ENCODE data around the gene ZNF205. TPM values are rescaled to one million over a fixed set of nuclear protein-coding genes. Genes with fewer than 3 reads are reported as not detected.
"Not testable (repeated sequence)": the region's sequence is repeated elsewhere in the genome, so short reads cannot be mapped to it uniquely, and the experiment has no call there.

ZNF205 gene
- total and polyA plus RNA-seq, 2 of the 8 experiments (the other 6 are each of a cell fraction or from before 2014, with no cell fraction given), result 19.1 to 19.9 TPM

DNA sequence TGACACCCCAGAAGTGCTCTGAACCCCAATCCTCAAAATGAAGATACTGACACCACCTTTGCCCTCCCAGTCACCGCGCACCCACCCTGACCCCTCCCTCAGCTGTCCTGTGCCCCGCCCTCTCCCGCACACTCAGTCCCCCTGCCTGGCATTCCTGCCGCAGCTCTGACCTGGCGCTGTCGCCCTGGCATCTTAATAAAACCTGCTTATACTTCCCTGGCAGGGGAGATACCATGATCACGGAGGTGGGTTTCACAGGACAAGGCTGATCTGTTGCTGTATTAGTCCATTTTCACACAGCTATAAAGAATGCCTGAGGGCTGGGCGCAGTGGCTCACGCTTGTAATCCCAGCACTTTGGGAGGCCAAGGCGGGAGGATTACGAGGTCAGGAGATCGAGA is 30.4 kb upstream of the ZNF205 start:
- H4K91ac ChIP-seq (replicated peaks; ENCODE audit: insufficient read length, low read length); H3K9ac ChIP-seq (replicated peaks in 1 of 4; ENCODE audit: extremely low read depth in 1 of 4, low read depth in 3 of 4, low read length in 3 of 4); H4K8ac ChIP-seq (ENCODE audit: extremely low read depth, insufficient read depth, low read length); H3K18ac ChIP-seq (ENCODE audit: extremely low read depth, low read length); H3K56ac ChIP-seq (replicated peaks; ENCODE audit: insufficient read length, low read depth, low read length); FAIRE-seq; H3K23ac ChIP-seq (ENCODE audit: insufficient read length); H3K14ac ChIP-seq (ENCODE audit: insufficient read length); H2AK5ac ChIP-seq (ENCODE audit: low read depth, low read length); H2AFZ ChIP-seq (ENCODE audit: low read length); H2BK15ac ChIP-seq (ENCODE audit: low read length); H3K4me3 ChIP-seq (ENCODE audit: extremely low read depth in 1 of 4, insufficient read depth in 2 of 4, low read depth in 3 of 4, low read length in 4 of 4); H3K79me1 ChIP-seq (ENCODE audit: low read depth, low read length); H4K20me1 ChIP-seq (replicated peaks in 1 of 2; ENCODE audit: control insufficient read depth in 1 of 2, insufficient read depth in 2 of 2, low read length in 2 of 2); H3K27ac ChIP-seq (ENCODE audit: low read depth, low read length); H2BK120ac ChIP-seq (replicated peaks; ENCODE audit: low read depth, low read length); H3K4me2 ChIP-seq (ENCODE audit: insufficient read depth in 1 of 2, low read depth in 2 of 2, low read length in 2 of 2); H3K27me3 ChIP-seq (replicated peaks in 1 of 4; ENCODE audit: control insufficient read depth in 3 of 4, extremely low read depth in 1 of 4, insufficient read depth in 3 of 4, low read length in 3 of 4); H3K79me2 ChIP-seq (ENCODE audit: control insufficient read depth in 1 of 2, insufficient read depth in 2 of 2, low read length in 2 of 2); H3K4me1 ChIP-seq (replicated peaks in 1 of 4; ENCODE audit: control insufficient read depth in 3 of 4, insufficient read depth in 4 of 4, low read length in 3 of 4); H2BK5ac ChIP-seq (ENCODE audit: low read depth, low read length); H3K9me3 ChIP-seq (ENCODE audit: insufficient read depth in 2 of 2, low read depth in 1 of 2, low read length in 1 of 2); H2BK20ac ChIP-seq (ENCODE audit: low read length); H4K5ac ChIP-seq (ENCODE audit: insufficient read length, low read depth, low read length); H3K36me3 ChIP-seq (ENCODE audit: control insufficient read depth in 2 of 4, insufficient read depth in 4 of 4, low read length in 3 of 4); H2BK12ac ChIP-seq (ENCODE audit: low read depth, low read length); H3K4ac ChIP-seq (replicated peaks; ENCODE audit: insufficient read length, low read depth, low read length); DNase-seq (ENCODE audit: low read depth in 1 of 2, low spot score in 2 of 2); H3K23me2 ChIP-seq (ENCODE audit: low read depth, low read length): not testable (repeated sequence)
- 92% methylated on average over 10 of the region's 13 CpGs; no CpG with 5 or more reads in 1 of the 2 experiments for WGBS, 2 experiments (ENCODE audit: extremely low coverage in 1 of 2, insufficient coverage in 1 of 2, insufficient read length in 1 of 2, insufficient replicate concordance in 2 of 2, low coverage in 1 of 2, low lambda C conversion rate in 2 of 2, missing lambda C conversion rate in 1 of 2)
- CTCF ChIA-PET (ENCODE audit: partially characterized antibody), result interaction anchor here (1.0 to 2.8 kb wide), 3 partner anchors 11 to 23 kb away, joined by 3 to 16 read pairs (median 3); no protein-coding TSS in a partner anchor
- POLR2A ChIA-PET (ENCODE audit: partially characterized antibody), result interaction anchor here (0.6 to 1.5 kb wide), 8 partner anchors 9 to 58 kb away, joined by 3 to 5 read pairs (median 4); partner anchors contain the start of genes IL32 and ZSCAN10

DNA sequence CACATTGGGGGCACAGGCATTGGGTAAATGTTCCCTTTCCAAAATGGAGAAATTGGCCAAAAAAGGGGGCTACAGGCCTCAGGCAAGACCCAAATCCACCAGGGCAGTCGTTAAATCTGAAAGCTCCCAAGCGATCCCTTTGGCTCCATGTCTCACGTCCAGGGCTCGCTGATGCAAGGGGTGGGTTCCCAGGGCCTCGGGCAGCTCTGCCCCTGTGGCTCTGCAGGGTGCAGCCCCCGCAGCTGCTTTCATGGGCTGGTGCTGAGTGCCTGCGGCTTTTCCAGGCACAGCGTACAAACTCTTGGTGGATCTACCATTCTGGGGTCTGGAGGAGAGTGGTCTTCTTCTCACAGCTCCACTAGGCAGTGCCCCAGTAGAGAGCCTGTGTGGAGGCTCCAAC is 29.0 kb upstream of the ZNF205 start:
- CTCF ChIA-PET (ENCODE audit: partially characterized antibody), result interaction anchor here (0.8 to 2.8 kb wide), 6 partner anchors 12 to 53 kb away, joined by 3 to 16 read pairs (median 3); no protein-coding TSS in a partner anchor
- FAIRE-seq, result not testable (repeated sequence)
- 92% methylated on average over 8 of the region's 8 CpGs; no CpG with 5 or more reads in 1 of the 2 experiments for WGBS, 2 experiments (ENCODE audit: extremely low coverage in 1 of 2, insufficient coverage in 1 of 2, insufficient read length in 1 of 2, insufficient replicate concordance in 2 of 2, low coverage in 1 of 2, low lambda C conversion rate in 2 of 2, missing lambda C conversion rate in 1 of 2)

More for the DNA sequence above, 29.0 kb upstream of the ZNF205 start:
- H4K5ac ChIP-seq (ENCODE audit: insufficient read length, low read depth, low read length); H3K79me1 ChIP-seq (ENCODE audit: low read depth, low read length); H3K4me3 ChIP-seq (ENCODE audit: extremely low read depth in 1 of 4, insufficient read depth in 2 of 4, low read depth in 3 of 4, low read length in 4 of 4); H3K9ac ChIP-seq (replicated peaks in 1 of 4; ENCODE audit: extremely low read depth in 1 of 4, low read depth in 3 of 4, low read length in 3 of 4); H2BK120ac ChIP-seq (replicated peaks; ENCODE audit: low read depth, low read length); H4K91ac ChIP-seq (replicated peaks; ENCODE audit: insufficient read length, low read length); H3K27me3 ChIP-seq (replicated peaks in 1 of 4; ENCODE audit: control insufficient read depth in 3 of 4, extremely low read depth in 1 of 4, insufficient read depth in 3 of 4, low read length in 3 of 4); H2BK15ac ChIP-seq (ENCODE audit: low read length); DNase-seq (ENCODE audit: low read depth in 1 of 2, low spot score in 2 of 2); H3K4me1 ChIP-seq (replicated peaks in 1 of 4; ENCODE audit: control insufficient read depth in 3 of 4, insufficient read depth in 4 of 4, low read length in 3 of 4); H3K9me3 ChIP-seq (ENCODE audit: insufficient read depth in 2 of 2, low read depth in 1 of 2, low read length in 1 of 2); H3K4me2 ChIP-seq (ENCODE audit: insufficient read depth in 1 of 2, low read depth in 2 of 2, low read length in 2 of 2); H2BK20ac ChIP-seq (ENCODE audit: low read length); H3K14ac ChIP-seq (ENCODE audit: insufficient read length); H4K8ac ChIP-seq (ENCODE audit: extremely low read depth, insufficient read depth, low read length); H3K23ac ChIP-seq (ENCODE audit: insufficient read length); H3K79me2 ChIP-seq (ENCODE audit: control insufficient read depth in 1 of 2, insufficient read depth in 2 of 2, low read length in 2 of 2); H2AFZ ChIP-seq (ENCODE audit: low read length); H3K27ac ChIP-seq (ENCODE audit: low read depth, low read length); H3K36me3 ChIP-seq (ENCODE audit: control insufficient read depth in 2 of 4, insufficient read depth in 4 of 4, low read length in 3 of 4); H4K20me1 ChIP-seq (replicated peaks in 1 of 2; ENCODE audit: control insufficient read depth in 1 of 2, insufficient read depth in 2 of 2, low read length in 2 of 2); H3K18ac ChIP-seq (ENCODE audit: extremely low read depth, low read length); H3K4ac ChIP-seq (replicated peaks; ENCODE audit: insufficient read length, low read depth, low read length); H3K56ac ChIP-seq (replicated peaks; ENCODE audit: insufficient read length, low read depth, low read length); H2AK5ac ChIP-seq (ENCODE audit: low read depth, low read length); H3K23me2 ChIP-seq (ENCODE audit: low read depth, low read length); H2BK12ac ChIP-seq (ENCODE audit: low read depth, low read length); H2BK5ac ChIP-seq (ENCODE audit: low read depth, low read length): not testable (repeated sequence)
- POLR2A ChIA-PET (ENCODE audit: partially characterized antibody), result interaction anchor here (0.8 to 1.5 kb wide), 8 partner anchors 8 to 36 kb away, joined by 3 to 6 read pairs (median 4); partner anchors contain the start of gene ZSCAN10

Measured in H1 (cell line).